ENCODE measurements around the gene B3GNT3. TPM values are rescaled to one million over a fixed set of nuclear protein-coding genes. Genes with fewer than 3 reads are reported as not detected.

Gene B3GNT3
- total and polyA plus RNA-seq, 2 of the 13 experiments (the other 11 are each of a cell fraction or from before 2014, with no cell fraction given): 0.86 to 4.0 TPM

GRCh38 chr19:17848595-17849292 lies 53.8 kb downstream of the B3GNT3 start (continued):
- no peak for TF ChIP-seq SOX13 (IDR thresholded peaks at IDR 0.05)
- 0 out of 4 replicates have a peak, but pooled peaks of 1 of the 2 experiments have one; percentile 15 for TF ChIP-seq SOX13 (CRISPR knock-in tag; conservative IDR thresholded peaks at IDR 0.05 in 1 of 2, IDR thresholded peaks at IDR 0.05 in 1 of 2)
- TF ChIP-seq MATR3 (CRISPR knock-in tag; IDR thresholded peaks at IDR 0.05): no peak
- TF ChIP-seq ZNF468 (CRISPR knock-in tag; IDR thresholded peaks at IDR 0.05): no peak
- TF ChIP-seq PRDM4 (CRISPR knock-in tag; IDR thresholded peaks at IDR 0.05; ENCODE audit: borderline replicate concordance): no peak
- 0 out of 2 replicates have a peak, but pooled peaks have one; percentile 51 for TF ChIP-seq HNRNPL (IDR thresholded peaks at IDR 0.05; ENCODE audit: low read depth, low read length)
- TF ChIP-seq ZSCAN25 (CRISPR knock-in tag; IDR thresholded peaks at IDR 0.05): 0 out of 2 replicates have a peak, but pooled peaks have one; percentile 23
- no peak for TF ChIP-seq MTERF4 (CRISPR knock-in tag; IDR thresholded peaks at IDR 0.05)

- no peak for DNase-seq (ENCODE audit: low spot score)
- in situ Hi-C loops (cut with HindIII; ENCODE audit: extremely low pct_ligation_motif_present, low pct_unique_long_range_greater_than_20kb): loop anchor here (10.0 kb wide), 1 partner anchor 149 kb away; no protein-coding TSS in a partner anchor
- no TSS peak for BruUV-seq (replicated peaks)
- POLR2A ChIA-PET: interaction anchor here (1.0 kb wide), 1 partner anchor 345 kb away, joined by 3 read pairs; no protein-coding TSS in a partner anchor
- ATAC-seq: no peak
- no peak overlapping the region for H3K9ac ChIP-seq (ENCODE audit: insufficient read depth, low read depth, low read length)
- WGBS (ENCODE audit: low lambda C conversion rate): 42% methylated on average over 6 of the region's 6 CpGs
- no peak overlapping the region for H3K27ac ChIP-seq (ENCODE audit: extremely low read length, insufficient read depth, low read length)
- peaks cover 18% of the 10 kb centered on the region for H3K4me1 ChIP-seq (ENCODE audit: insufficient read depth, low read length)
- H3K36me3 ChIP-seq (replicated peaks in 1 of 2; ENCODE audit: control insufficient read depth in 1 of 2, insufficient read depth in 2 of 2, low read length in 2 of 2): no peaks in the 10 kb centered on the region
- H2AFZ ChIP-seq (ENCODE audit: low read length): peak overlapping the region; percentile 23
- CTCF ChIA-PET (ENCODE audit: low intra/inter-chr PET ratio, low total read pairs): no interaction called here
- no peak overlapping the region for H3K4me2 ChIP-seq (ENCODE audit: low read depth, low read length)
- no peaks in the 10 kb centered on the region for H4K20me1 ChIP-seq (ENCODE audit: insufficient read depth, low read length)
- no peaks in the 10 kb centered on the region for H3K79me2 ChIP-seq (ENCODE audit: insufficient read depth, low read length)
- no peak for FAIRE-seq
- no peaks in the 10 kb centered on the region for H3K9me3 ChIP-seq (ENCODE audit: low read length)
- intact Hi-C loops (cut with micrococcal nuclease; ENCODE audit: unreplicated experiment): loop anchor here (2.0 kb wide), 1 partner anchor 19 kb away; no protein-coding TSS in a partner anchor
- H3K4me3 ChIP-seq (replicated peaks in 1 of 3; ENCODE audit: insufficient read depth in 1 of 3, low read depth in 2 of 3, low read length in 3 of 3): no peak overlapping the region
- no peaks in the 10 kb centered on the region for H3K27me3 ChIP-seq (ENCODE audit: control insufficient read depth in 1 of 2, insufficient read depth in 2 of 2, low read length in 2 of 2)
- no peak for TF ChIP-seq AGO2 (optimal IDR thresholded peaks at IDR 0.05; ENCODE audit: low read depth, low read length)
- TF ChIP-seq ZNF33B (CRISPR knock-in tag; IDR thresholded peaks at IDR 0.05): no peak
- TF ChIP-seq NR2F1 (CRISPR knock-in tag; IDR thresholded peaks at IDR 0.05): no peak
- no peak for TF ChIP-seq ZNF737 (CRISPR knock-in tag; IDR thresholded peaks at IDR 0.05; ENCODE audit: borderline replicate concordance)
- TF ChIP-seq NFE2L2 (IDR thresholded peaks at IDR 0.05; ENCODE audit: low read length): no peak
- no peak for TF ChIP-seq ZBTB10 (CRISPR knock-in tag; IDR thresholded peaks at IDR 0.05; ENCODE audit: borderline replicate concordance)
- no peak for TF ChIP-seq ZSCAN9 (CRISPR knock-in tag; IDR thresholded peaks at IDR 0.05; ENCODE audit: borderline replicate concordance)
- TF ChIP-seq SNAPC5 (CRISPR knock-in tag; IDR thresholded peaks at IDR 0.05; ENCODE audit: borderline replicate concordance): no peak
These were observed 59.1 kb downstream of the B3GNT3 start for GRCh38 chr19:17854061-17854460.

Data from HepG2 (cell line).